Measurements from ENCODE around the gene B3GNT2.
"Not testable (repeated sequence)": the region's sequence is repeated elsewhere in the genome, so short reads cannot be mapped to it uniquely, and the experiment has no call there.

B3GNT2 gene

GRCh38 chr2:62186156-62186905, 9.6 kb upstream of the B3GNT2 start:
- DNase-seq = no peak

GRCh38 chr2:62187246-62187645, 8.7 kb upstream of the B3GNT2 start:
- DNase-seq = no peak

GRCh38 chr2:62188416-62188815, 7.5 kb upstream of the B3GNT2 start:
- no peak for DNase-seq

- no peak for DNase-seq
Observed at GRCh38 chr2:62189196-62189595, 6.7 kb upstream of the B3GNT2 start.

- DNase-seq = no peak
Observed at GRCh38 chr2:62192811-62193210, 3.1 kb upstream of the B3GNT2 start.

- DNase-seq = no peak
Observed at GRCh38 chr2:62194558-62195420, 1.1 kb upstream of the B3GNT2 start.

GRCh38 chr2:62196278-62196901, 475 bp downstream of the B3GNT2 start:
- DNase-seq = no peak

GRCh38 chr2:62197011-62197924, 1.4 kb downstream of the B3GNT2 start:
- no peak for DNase-seq

- no peak for DNase-seq
Observed at GRCh38 chr2:62197925-62198633, 2.2 kb downstream of the B3GNT2 start.

GRCh38 chr2:62198854-62199253, 2.9 kb downstream of the B3GNT2 start:
- not testable (repeated sequence) for DNase-seq

GRCh38 chr2:62199392-62200125, 3.6 kb downstream of the B3GNT2 start:
- no peak for DNase-seq

- DNase-seq = no peak
Observed at GRCh38 chr2:62200291-62200841, 4.5 kb downstream of the B3GNT2 start.

GRCh38 chr2:62200868-62201267, 5.0 kb downstream of the B3GNT2 start:
- no peak for DNase-seq

GRCh38 chr2:62201307-62201706, 5.4 kb downstream of the B3GNT2 start:
- DNase-seq = no peak

- DNase-seq = no peak
Observed at GRCh38 chr2:62202019-62202722, 6.3 kb downstream of the B3GNT2 start.

GRCh38 chr2:62202729-62203128, 6.8 kb downstream of the B3GNT2 start:
- DNase-seq = no peak

- DNase-seq = no peak
Observed at GRCh38 chr2:62203459-62203858, 7.5 kb downstream of the B3GNT2 start.

- no peak for DNase-seq
Observed at GRCh38 chr2:62204998-62205496, 9.1 kb downstream of the B3GNT2 start.

GRCh38 chr2:62205554-62205953, 9.6 kb downstream of the B3GNT2 start:
- DNase-seq = no peak

GRCh38 chr2:62206024-62206423, 10.1 kb downstream of the B3GNT2 start:
- no peak for DNase-seq
